ENCODE data around the gene MAPK12. TPM values are rescaled to one million over a fixed set of nuclear protein-coding genes. Genes with fewer than 3 reads are reported as not detected.

The MAPK12 gene
- total and polyA plus RNA-seq, 2 of the 4 experiments (the other 2 are of a cell fraction) = 41.0 to 56.3 TPM

GRCh38 chr22:50238755-50239154 is 22.7 kb downstream of the MAPK12 start:
- Histone ChIP-seq H2AK5ac (ENCODE audit: low read depth, low read length) (no peak overlapping the region), H3K9me1 (ENCODE audit: insufficient read depth, low read length) (peaks cover 14% of the 10 kb centered on the region), H2BK120ac (ENCODE audit: low read depth, low read length) (no peak overlapping the region), H3K4ac (ENCODE audit: low read depth, low read length) (no peak overlapping the region), H4K8ac (ENCODE audit: low read depth in 2 of 2, low read length in 2 of 2) (no peak overlapping the region), H3K27me3 (ENCODE audit: control insufficient read depth, insufficient read depth, low read length) (no peaks in the 10 kb centered on the region), H3K9ac (ENCODE audit: low read depth, low read length) (no peak overlapping the region), H4K20me1 (ENCODE audit: insufficient read depth, low read length) (peaks cover 64% of the 10 kb centered on the region), H2BK5ac (ENCODE audit: low read depth, low read length, poor library complexity, severe bottlenecking) (no peak overlapping the region), H3K4me3 (ENCODE audit: insufficient read depth, low read depth, low read length) (no peak overlapping the region), H2AFZ (replicated peaks; ENCODE audit: low read length, poor library complexity) (no peak overlapping the region), H3K4me2 (ENCODE audit: low read depth, low read length) (no peak overlapping the region), H3K14ac (replicated peaks; ENCODE audit: low read depth, low read length) (no peak overlapping the region), H2BK15ac (ENCODE audit: low read depth, low read length) (no peak overlapping the region), H4K5ac (ENCODE audit: low read depth, low read length) (no peak overlapping the region), H3K4me1 (ENCODE audit: control insufficient read depth, insufficient read depth, low read length) (peaks cover 2% of the 10 kb centered on the region; the same call in 1 of the 2 replicates), H2BK20ac (ENCODE audit: low read depth, low read length) (no peak overlapping the region), H3K56ac (ENCODE audit: extremely low read depth, insufficient read depth, low read length) (no peak overlapping the region), H3K18ac (ENCODE audit: low read depth, low read length) (no peak overlapping the region), H2AK9ac (replicated peaks; ENCODE audit: low read depth, low read length, poor library complexity) (no peak overlapping the region), H4K91ac (ENCODE audit: insufficient read depth, low read depth, low read length) (no peak overlapping the region), H3K36me3 (ENCODE audit: control insufficient read depth, insufficient read depth, low read length) (peaks cover 21% of the 10 kb centered on the region), H3K9me3 (ENCODE audit: control insufficient read depth, insufficient read depth, low read length) (no peaks in the 10 kb centered on the region), H3K23ac (ENCODE audit: low read depth, low read length) (no peak overlapping the region), H3K27ac (ENCODE audit: insufficient read depth, low read length) (no peak overlapping the region), H3K79me1 (ENCODE audit: low read depth in 1 of 2, low read length in 2 of 2) (peaks cover 24 to 71% of the 10 kb centered on the region in 2 experiments)
- 89% methylated on average over 6 of the region's 9 CpGs; no CpG with 5 or more reads in 1 of the 2 experiments for WGBS, 2 experiments (ENCODE audit: extremely low coverage in 2 of 2, insufficient read length in 1 of 2)
- CTCF ChIA-PET = no interaction called here
- TF ChIP-seq POLR2A (IDR thresholded peaks at IDR 0.05; ENCODE audit: low read depth, low read length) (no peak), RCOR1 (IDR thresholded peaks at IDR 0.05; ENCODE audit: insufficient replicate concordance, low read length) (no peak), MAFK (IDR thresholded peaks at IDR 0.05; ENCODE audit: low read depth, low read length) (no peak), FOS (IDR thresholded peaks at IDR 0.05; ENCODE audit: low read depth, low read length) (no peak), RFX5 (IDR thresholded peaks at IDR 0.05; ENCODE audit: low read depth, low read length) (no peak), BHLHE40 (IDR thresholded peaks at IDR 0.05; ENCODE audit: low read depth, low read length) (no peak), MAZ (IDR thresholded peaks at IDR 0.05; ENCODE audit: borderline replicate concordance, low read depth, low read length) (no peak), ELK1 (IDR thresholded peaks at IDR 0.05; ENCODE audit: borderline replicate concordance, low read depth, low read length) (no peak)
- no peak for ATAC-seq (ENCODE audit: low read depth)
- no peak for DNase-seq
- BruUV-seq (replicated peaks) = no TSS peak
- dilution Hi-C loops (cut with HindIII; ENCODE audit: low sequenced_read_pairs, unreplicated experiment) = no loop called here
- intact Hi-C loops (cut with micrococcal nuclease) = no loop called here
- in situ Hi-C loops (cut with MboI; ENCODE audit: low sequenced_read_pairs) = no loop called here
- POLR2A ChIA-PET (ENCODE audit: unreplicated experiment) = no interaction called here
